HG03060 (cell line): Measurements from ENCODE around the gene SLC6A7.
"Not testable (repeated sequence)": the region's sequence is repeated elsewhere in the genome, so short reads cannot be mapped to it uniquely, and the experiment has no call there.

Experiments used
- ATAC-seq: cut with Tn5 transposase; IDR thresholded peaks from one replicate; pipeline ENCODE4 v1.9.1; 2021; ENCODE audit warnings: low read depth, moderate number of reproducible peaks; ENCODE audit not compliant: unreplicated experiment

SLC6A7 gene

DNA sequence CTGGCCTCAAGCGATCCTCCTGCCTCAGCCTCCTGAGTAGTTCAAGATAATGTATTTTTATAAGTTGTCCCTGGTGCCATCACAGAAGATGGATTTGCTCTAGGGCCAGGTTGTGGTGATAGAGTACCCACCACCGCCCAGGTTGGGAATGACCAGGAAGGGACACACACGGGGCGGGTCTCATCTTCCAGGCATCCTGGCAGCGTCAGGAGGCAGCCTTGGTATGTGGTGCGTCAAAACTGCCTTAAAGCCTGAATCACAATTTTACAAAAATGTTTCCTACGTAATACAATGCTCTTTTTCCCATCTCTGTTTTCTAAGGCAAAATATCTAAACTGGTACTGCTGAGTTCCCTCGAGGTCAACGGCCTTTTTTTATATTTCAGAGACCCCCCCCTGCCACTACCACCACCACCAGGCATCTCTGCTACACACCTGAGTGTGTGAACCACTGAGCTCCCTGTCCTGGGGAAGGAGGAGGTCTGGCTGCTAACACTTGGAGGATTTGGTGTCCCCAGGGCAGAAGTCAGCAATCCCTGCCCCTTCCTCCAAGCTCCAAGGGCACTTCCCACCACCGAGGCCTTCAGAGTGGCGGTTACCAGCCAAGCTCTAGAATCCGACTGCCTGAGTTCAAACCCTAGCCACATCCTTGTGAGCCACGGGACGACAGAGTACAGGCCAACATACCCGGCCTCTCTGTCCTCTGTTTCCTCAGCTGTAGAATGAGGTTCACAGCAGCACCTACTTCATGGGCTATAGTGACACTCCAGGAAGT is 47.3 kb downstream of the SLC6A7 start:
- ATAC-seq, result no peak

DNA sequence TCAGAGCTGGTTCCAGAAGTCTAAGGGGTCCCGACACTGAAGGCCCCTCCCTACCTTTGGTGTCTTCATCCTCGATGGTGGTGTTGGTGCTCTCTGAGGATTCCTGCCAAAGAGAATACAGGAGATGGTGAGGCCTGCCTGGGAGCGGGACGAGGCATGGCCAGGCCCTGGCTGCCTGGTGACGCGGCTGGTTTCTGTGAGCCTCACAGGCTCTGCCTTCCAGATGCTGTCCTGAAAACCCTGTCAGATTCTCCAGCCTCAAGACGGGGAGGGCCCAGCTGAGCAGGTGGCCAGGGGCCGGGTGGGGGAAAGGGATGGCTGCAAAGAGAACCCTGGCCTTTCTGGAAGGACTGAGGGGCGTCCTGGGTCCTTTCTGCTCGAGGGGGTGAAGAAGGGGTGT is 48.8 kb downstream of the SLC6A7 start:
- no peak for ATAC-seq

DNA sequence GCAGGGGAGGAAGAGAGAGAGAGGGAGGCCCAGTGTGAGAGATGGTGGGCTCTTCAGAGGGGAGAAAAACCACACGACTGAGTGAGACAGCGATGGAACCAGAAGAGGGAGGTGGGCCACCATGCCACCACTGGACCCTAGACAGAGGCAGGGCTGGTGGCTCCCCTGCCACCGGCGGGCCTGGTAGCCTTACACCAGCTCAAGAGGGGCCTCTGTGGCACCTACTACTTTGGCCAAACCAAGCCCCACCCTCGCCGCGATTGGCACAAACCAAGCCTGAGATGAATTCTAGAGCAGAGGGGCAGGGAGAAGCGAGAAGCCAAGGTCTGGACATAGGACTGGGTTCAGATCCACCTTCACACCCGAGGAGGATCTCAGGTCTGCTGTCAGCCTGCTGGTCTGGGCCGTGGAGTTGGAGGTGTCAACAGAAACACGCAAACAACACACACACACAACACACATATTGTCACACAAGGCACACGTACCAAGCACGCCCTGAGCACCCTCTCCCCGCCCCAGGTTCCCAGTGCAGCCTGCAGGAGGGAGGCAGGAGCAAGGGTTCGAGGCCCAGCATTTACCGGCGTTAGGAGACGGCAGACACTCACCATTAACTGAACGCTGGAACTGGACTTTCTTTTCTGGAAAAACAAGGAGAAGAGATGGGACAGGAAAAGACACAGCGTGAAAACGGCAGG is 49.4 kb downstream of the SLC6A7 start:
- no peak for ATAC-seq

DNA sequence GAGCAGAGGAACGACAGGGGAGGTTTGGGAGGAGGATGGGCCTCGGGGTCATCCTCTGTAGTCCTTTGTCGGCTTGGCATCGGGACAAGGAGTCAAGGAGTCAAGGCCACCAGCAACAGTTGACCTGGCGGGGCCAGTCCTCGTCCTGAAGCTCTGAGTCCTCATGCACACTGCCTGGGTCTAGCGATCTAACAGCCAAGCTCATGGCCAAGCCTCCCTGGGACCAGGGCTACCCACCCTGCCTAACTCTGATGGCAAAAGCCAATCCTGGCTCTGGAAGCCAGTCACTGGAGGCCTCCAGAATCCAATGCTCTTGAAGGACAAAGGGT is 49.9 kb downstream of the SLC6A7 start:
- ATAC-seq, result no peak

DNA sequence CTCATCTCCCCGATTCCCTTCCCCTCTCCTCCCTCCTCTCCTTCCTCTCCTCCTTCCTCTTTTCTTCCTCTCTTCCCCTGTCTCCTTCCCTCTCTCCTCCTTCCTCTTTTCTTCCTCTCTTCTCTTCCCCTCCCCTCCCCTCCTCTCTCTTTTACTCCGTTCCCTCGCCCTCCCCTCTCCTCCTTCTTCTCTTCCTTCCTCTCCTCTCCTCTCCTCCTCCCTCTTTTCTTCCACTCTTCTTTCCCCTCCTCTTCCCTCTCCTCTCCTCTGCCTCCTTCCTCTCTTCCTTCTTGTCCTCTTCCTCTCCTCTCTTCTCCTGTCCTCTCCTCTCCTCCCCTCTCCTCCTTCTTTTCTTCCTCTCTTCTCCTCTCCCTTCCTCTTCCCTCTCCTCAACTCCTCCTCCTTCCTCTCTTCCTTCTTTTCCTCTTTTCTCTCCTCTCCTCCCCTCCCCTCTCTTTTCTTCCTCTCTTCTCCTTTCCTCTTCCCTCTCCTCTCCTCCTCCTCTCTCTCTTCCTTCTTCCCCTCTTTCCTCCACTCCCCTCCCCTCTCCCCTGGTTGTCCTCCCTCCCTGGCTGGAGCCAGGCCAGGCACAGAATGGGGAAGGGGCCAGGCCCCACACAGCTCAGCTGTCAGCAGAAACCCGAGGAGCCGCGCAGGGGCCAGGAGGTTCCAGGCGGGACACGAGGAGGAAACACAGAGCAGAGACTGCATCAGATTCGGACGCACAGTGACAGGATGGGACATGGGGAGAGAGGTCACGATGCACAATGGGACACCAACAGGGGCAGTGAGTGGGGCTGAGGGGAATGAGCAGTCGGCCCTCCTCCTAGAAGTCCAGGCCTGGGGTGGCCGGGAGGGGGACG is 51.7 kb downstream of the SLC6A7 start:
- ATAC-seq, result no peak

DNA sequence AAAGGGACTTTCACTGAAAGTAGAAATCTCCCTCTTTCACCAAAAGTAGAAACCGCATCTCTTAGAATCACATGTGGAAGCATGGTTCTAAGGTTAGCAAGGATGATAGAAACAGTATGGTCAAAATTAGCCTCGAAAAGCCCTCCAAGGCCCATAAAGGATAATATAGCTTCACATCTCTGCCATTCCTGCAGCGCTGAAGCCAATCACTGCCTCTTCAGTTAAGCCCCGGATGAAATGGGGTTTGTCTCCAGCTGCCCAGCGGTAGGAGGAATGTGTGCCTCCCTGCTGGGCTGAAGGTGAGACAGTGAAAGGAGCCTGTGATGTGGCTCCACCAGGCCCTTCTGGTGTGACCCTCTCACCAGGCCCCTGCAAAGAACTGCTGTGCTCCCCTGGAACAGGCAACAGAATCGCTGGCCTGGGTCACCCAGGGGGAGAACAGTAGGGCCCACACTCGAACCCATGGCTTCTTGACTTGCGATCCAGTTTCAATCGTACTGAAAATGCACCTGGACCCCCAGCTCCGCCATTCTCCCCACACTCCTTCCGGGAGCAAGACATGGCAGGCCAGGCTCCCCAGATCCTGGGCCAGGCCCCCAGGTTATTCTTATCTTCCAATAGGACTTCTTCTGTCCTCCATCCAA is 52.5 kb downstream of the SLC6A7 start:
- ATAC-seq, result no peak

DNA sequence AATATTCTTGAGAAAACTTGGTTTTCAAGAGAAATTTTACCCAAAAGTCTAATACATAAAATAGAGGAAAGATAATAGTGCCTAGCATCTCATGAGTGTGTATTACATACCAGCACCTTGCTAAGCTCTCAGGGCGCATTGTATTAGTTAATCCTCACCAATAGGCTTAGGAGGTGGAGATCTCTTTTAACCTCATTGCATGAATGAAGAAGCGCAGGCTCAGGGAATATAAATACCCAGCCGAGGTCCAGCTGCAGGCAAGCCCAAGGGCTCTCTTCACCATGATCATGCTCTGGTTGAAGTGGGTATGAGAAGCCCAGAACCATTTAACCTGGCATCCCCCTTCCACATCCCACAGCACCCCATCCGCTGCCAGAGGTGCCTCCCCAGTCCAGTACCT is 53.7 kb downstream of the SLC6A7 start:
- ATAC-seq, result no peak

DNA sequence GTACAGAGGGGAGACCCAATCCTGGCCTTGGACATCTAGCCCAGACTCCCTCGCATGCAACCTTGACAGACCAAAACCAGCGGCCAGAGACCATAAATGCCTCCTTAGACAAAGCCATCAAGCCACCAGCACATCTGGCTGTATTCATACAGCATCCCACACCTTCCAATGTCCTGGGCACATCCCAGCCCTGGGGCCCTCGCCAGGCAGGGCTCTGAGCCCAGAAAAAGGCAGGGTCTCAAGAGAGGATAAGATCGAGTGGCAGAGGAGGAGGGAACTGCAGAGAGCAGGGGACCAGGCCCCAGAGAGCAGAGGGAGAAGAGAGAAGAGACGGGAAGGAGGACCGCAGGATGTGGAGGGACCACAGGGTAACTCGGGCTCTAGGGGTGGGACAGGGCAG is 54.3 kb downstream of the SLC6A7 start:
- no peak for ATAC-seq

DNA sequence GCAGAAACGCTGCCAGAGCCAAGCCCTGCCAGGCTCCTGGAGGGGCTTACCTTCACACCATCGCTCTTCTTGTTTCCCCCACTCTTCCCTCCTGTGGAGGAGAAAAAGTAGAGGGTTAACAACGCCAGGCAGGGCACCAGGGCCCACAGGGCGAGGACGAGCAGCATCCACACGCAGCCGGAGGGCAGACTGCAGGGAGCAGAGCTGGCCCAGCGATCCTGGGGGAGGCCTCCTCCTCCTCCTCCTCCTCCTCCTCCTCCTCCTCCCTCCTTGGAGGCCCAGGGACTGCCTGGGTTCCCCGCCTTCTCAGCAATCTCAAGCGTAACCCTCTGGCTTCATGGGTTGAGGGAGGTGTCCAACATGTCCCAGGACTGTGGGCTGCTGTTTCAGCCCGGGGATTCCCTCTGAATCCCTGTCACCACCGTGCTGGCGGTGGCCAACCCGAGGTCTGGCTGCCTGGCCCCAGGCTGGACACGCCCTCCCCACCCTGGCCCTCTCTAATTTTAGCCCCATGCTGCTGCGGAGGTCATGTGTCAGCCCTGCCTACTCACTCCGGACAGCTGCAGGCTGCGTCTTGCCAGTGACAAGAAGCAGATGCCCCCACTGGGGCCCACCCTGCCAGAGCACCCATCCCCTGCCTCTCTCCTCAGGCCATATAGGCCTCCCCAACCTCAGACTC is 55.4 kb downstream of the SLC6A7 start:
- no peak for ATAC-seq

DNA sequence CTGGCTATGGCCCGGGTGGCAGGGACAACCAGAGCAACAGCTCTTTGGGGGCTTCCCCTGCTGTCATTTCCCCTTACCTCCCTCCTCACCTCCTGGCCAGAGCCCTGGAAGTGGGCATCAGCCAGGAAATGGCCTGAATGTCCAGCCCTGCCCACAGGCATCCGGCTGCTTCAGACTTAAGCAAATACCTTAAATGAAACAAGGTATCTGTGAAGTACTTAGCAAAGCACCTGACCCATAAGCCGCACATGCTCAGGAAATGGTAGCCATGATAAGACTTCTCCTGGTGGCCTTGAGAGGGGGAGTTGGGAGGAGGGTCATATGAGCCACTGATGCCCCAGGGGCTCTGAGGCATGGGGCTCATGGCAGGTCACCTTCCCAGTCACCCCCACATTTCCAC is 55.9 kb downstream of the SLC6A7 start:
- ATAC-seq, result no peak

DNA sequence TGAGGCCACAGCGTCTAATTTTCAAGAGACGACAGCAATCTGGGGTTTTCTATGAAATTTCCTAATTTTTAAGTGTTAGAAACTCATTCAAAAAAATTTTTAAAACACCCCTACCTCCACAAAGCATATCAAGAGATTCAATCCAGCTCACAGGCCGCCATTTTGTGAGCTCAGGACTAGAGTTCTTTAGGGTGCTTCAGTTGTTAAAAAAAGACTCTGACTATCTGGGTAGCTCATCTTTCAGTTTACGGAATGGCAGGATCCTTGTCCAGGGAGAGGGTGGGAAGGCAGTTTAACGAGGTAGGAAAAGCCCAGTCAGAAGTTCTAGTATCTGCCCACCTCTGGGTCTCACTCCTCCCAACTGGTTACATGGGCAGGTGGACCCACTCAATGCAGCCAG is 56.6 kb downstream of the SLC6A7 start:
- ATAC-seq, result no peak

DNA sequence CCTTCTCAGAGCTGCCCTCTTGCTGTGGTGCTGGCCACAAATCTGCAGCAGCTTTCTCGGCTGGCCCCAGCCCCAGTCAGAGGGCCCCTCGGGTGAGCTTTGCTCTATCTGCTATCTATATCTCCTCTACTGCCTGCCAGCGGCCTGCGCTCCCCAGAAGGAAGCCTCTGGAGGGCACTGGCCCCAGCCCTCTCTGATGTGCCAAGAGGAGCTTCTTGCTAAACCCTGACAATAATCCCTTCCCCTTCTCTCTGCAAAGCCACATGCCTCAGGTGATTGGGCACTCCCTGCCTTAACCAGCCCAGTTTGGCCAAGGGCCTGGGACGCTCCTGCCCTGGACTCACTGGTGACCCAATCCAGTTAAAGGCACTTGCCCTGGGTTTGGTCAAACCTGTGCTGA is 57.0 kb downstream of the SLC6A7 start:
- no peak for ATAC-seq

DNA sequence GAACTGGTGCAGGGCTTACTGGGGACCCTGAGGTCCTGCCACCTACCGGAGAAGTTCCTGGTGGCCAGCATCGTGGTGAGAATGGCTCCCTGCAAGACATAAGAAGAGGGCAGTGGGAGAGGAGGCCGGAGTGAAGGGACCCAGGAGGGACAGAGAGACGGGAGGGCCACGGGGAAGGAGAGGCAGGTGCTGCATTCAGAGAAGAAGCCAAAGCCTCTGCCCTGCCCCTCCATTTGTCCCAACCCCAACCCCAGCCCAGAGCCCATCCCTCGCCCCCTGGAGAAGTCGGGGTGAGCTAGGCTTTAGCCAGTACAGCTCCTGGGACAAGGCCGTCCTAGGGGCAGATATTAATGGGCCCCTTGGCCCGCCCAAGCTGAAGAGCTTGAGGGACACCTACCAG is 57.9 kb downstream of the SLC6A7 start:
- no peak for ATAC-seq

DNA sequence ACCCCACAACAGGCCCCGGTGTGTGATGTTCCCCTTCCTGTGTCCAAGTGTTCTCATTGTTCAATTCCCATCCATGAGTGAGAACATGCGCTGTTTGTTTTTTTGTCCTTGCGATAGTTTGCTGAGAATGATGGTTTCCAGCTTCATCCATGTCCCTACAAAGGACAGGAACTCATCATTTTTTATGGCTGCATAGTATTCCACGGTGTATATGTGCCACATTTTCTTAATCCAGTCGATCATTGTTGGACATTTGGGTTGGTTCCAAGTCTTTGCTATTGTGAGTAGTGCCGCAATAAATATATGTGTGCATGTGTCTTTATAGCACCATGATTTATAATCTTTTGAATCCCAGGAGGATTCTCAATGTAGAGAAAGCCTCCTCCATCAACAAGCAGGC is 58.6 kb downstream of the SLC6A7 start:
- ATAC-seq, result not testable (repeated sequence)

DNA sequence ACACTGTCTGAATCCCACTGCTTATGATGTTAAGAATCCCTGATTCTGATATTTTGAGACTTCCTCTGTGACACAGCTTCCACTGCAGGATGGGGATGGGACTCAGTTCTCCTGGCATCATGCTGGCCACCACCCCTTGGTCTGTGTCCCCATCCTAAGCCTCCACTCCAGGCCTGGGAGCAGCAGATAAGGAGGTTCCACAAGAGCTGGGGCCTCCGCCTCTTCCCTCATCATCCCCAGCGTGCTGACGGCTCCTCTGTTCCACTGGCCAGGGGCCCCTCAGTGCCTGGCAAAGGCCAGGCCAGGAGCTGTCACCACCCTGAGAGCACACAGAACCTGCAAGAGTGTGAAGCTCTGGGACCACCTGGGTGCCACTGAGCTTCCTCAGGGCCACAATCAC is 59.1 kb downstream of the SLC6A7 start:
- ATAC-seq, result no peak

DNA sequence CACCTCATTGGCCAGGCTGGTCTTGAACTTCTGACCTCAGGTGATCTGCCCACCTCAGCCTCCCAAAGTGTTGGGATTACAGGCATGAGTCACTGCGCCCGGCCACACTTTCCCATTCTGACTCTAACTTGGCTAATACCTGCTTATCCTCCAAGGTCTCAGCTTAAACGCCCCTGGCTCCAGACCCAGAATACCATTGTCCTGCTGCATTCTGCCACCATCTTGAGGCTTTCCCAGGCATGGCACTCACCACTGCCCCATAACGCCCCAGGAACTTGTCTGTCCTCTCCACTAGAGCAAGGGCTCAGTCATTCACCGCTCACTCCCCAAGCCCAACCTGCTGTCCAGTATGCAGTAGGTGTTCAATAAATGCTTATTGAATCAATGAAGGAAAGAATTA is 59.9 kb downstream of the SLC6A7 start:
- no peak for ATAC-seq

DNA sequence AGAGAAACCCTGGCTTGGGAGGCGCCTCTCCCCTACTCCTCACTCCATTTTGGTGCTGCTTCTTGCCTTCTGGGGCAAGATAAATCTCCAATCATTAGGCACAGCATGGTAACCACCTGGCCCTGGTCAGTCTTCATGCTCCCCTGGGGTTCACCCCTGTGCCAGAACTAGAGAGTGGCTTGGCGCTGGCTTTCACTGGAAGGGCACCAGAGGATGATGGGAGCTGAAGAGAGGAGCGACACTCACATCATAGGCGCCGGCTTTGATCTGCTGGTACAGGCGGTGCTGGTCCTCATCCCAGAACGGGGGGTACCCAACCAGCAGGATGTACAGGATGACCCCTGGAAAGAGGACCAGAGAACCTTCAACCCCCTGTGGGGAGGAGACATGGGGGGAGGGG is 61.6 kb downstream of the SLC6A7 start:
- no peak for ATAC-seq

DNA sequence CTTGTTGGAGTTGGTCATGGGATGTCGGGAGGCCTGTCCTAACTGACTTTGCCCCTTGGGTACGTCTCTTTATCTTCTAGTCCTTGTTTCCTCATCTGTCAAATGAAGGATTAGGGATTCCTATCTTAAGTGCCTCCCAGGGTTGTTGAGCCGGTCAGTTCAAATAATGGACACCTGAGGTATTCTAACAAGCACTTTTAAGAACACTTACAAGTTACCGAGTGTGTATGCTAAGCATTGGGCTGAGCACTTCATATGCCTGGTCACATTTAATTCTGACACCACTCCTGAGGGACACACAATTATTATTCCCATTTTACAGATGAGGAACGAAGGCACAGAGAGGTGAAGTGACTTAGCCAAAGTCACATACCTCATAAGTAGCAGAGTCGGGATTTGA is 62.6 kb downstream of the SLC6A7 start:
- ATAC-seq, result no peak

DNA sequence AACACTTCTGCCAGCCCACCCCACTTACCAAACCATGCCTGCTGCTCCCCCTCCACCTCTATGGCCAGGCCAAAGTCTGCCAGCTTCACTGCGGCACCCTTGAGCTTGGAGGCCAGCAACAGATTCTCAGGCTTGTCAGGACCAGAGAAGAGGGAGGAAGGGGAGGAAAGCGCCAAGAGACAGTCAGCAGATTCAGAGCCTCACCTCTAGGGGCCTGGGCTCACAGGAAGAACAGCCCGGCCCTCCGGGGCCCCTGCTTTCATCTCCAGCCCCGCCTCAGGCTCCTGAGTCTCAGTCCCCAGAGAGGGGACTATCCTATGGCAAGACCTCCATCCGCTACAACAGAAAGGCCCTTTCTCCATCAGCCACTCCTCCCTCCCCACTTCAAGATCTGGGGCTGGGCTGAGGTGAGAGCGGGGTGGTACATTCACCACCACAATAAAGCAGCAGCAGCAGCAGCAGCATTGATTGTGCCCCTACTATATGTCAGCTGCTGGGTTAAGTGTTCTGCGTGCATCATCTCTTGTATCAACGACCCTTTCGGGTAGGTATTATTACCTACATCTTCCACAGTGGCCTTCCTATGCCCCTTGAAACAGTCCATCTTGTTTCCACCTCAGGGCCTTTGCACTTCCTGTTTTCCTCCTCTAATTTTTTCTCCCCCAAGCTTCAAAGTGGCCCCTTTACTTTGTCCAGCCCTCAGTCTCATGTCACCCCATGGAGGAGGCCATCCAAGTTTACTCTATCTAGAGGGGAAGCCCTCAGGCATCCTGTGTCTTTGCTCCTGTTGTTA is 63.8 kb downstream of the SLC6A7 start:
- no peak for ATAC-seq

DNA sequence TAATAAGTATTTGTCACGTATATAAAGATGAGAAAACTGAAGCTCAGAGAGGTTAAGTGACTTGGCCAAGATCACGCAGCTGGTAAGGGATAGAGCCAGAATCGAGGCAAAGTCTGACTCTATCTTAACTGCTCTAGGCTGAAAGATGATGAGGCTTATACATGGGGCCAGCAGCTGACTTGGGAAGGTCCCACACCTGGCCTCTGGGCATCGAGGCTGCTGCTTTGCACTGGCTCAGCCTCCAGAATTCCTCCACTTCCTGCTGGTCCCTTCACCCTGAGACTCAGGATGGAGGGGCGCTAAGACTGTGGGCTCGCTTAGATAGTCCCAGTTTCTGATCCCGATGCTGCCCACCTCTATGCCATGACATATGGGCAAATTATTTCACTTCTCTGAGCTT is 64.5 kb downstream of the SLC6A7 start:
- no peak for ATAC-seq
